ENCODE data around the gene NPAT.

DNA sequence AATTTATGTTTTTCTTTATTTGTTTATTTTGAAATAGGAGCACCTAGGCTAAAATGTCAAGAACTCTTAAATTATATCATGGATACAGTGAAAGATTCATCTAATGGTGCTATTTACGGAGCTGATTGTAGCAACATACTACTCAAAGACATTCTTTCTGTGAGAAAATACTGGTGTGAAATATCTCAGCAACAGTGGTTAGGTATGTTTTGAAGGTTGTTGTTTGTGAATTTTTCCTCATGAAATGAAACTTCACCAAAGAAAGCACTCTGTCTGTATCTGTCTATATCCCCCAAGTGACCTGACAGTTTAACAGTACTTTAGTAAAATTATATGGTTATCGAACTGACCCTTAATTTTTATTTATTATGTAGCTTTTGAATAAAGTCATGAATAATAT lies 13.2 kb upstream of the NPAT start:
- TF ChIP-seq, protein P1, sequence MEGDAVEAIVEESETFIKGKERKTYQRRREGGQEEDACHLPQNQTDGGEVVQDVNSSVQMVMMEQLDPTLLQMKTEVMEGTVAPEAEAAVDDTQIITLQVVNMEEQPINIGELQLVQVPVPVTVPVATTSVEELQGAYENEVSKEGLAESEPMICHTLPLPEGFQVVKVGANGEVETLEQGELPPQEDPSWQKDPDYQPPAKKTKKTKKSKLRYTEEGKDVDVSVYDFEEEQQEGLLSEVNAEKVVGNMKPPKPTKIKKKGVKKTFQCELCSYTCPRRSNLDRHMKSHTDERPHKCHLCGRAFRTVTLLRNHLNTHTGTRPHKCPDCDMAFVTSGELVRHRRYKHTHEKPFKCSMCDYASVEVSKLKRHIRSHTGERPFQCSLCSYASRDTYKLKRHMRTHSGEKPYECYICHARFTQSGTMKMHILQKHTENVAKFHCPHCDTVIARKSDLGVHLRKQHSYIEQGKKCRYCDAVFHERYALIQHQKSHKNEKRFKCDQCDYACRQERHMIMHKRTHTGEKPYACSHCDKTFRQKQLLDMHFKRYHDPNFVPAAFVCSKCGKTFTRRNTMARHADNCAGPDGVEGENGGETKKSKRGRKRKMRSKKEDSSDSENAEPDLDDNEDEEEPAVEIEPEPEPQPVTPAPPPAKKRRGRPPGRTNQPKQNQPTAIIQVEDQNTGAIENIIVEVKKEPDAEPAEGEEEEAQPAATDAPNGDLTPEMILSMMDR (IDR thresholded peaks at IDR 0.05 in 2 of 3, conservative IDR thresholded peaks at IDR 0.05 in 1 of 3; ENCODE audit: borderline replicate concordance in 1 of 3, insufficient read depth in 1 of 3, low read depth in 2 of 3, low read length in 2 of 3): no peak
- TF ChIP-seq POLR2A (IDR thresholded peaks at IDR 0.05; ENCODE audit: borderline replicate concordance, extremely low read depth, insufficient read depth, insufficient read length) (no peak), RAD21 (IDR thresholded peaks at IDR 0.05; ENCODE audit: low read depth) (no peak)
